Measurements from ENCODE around the gene ITSN2. TPM values are rescaled to one million over a fixed set of nuclear protein-coding genes. Genes with fewer than 3 reads are reported as not detected.

Gene ITSN2
- total RNA-seq, 1 donor from 2014 or later, result 19.6 TPM

- no peak for TF ChIP-seq CTCF (IDR thresholded peaks at IDR 0.05; ENCODE audit: unreplicated experiment)
- Mint-ChIP-seq H3K27me3 (ENCODE audit: low read depth) (no peaks in the 10 kb centered on the region), H3K27ac (peak overlapping the region; percentile 16), H3K36me3 (no peaks in the 10 kb centered on the region), H3K4me1 (peaks cover 12% of the 10 kb centered on the region), H3K4me3 (no peak overlapping the region), H3K9me3 (no peaks in the 10 kb centered on the region)
- DNase-seq (ENCODE audit: low spot score in 2 of 2, unreplicated experiment in 2 of 2), result no peak
These were observed 30.6 kb downstream of the ITSN2 start for GRCh38 chr2:24329700-24330099.

- H3K4me1 Mint-ChIP-seq, result peaks cover 7% of the 10 kb centered on the region
- no peak for DNase-seq (ENCODE audit: low spot score in 2 of 2, unreplicated experiment in 2 of 2)
- H3K27me3 Mint-ChIP-seq (ENCODE audit: low read depth), result no peaks in the 10 kb centered on the region
- peaks cover 2% of the 10 kb centered on the region for H3K9me3 Mint-ChIP-seq
- peaks cover 2% of the 10 kb centered on the region for H3K36me3 Mint-ChIP-seq
- no peak for TF ChIP-seq CTCF (IDR thresholded peaks at IDR 0.05; ENCODE audit: unreplicated experiment)
- H3K4me3 Mint-ChIP-seq, result no peak overlapping the region
- no peak overlapping the region for H3K27ac Mint-ChIP-seq
These were observed 32.3 kb downstream of the ITSN2 start for GRCh38 chr2:24328010-24328409.

- H3K4me1 Mint-ChIP-seq, result no peaks in the 10 kb centered on the region
- TF ChIP-seq CTCF (IDR thresholded peaks at IDR 0.05; ENCODE audit: unreplicated experiment), result no peak
- peaks cover 13% of the 10 kb centered on the region for H3K36me3 Mint-ChIP-seq
- DNase-seq (ENCODE audit: low spot score in 2 of 2, unreplicated experiment in 2 of 2), result no peak
- no peak overlapping the region for H3K27ac Mint-ChIP-seq
- H3K27me3 Mint-ChIP-seq (ENCODE audit: low read depth), result no peaks in the 10 kb centered on the region
- no peak overlapping the region for H3K4me3 Mint-ChIP-seq
- peaks cover 10% of the 10 kb centered on the region for H3K9me3 Mint-ChIP-seq
These were observed 42.8 kb downstream of the ITSN2 start for GRCh38 chr2:24317491-24317920.

GRCh38 chr2:24315669-24316068 is 44.7 kb downstream of the ITSN2 start:
- Mint-ChIP-seq H3K4me3 (no peak overlapping the region), H3K27ac (no peak overlapping the region), H3K9me3 (peaks cover 10% of the 10 kb centered on the region), H3K4me1 (no peaks in the 10 kb centered on the region), H3K36me3 (peaks cover 13% of the 10 kb centered on the region), H3K27me3 (ENCODE audit: low read depth) (no peaks in the 10 kb centered on the region)
- TF ChIP-seq CTCF (IDR thresholded peaks at IDR 0.05; ENCODE audit: unreplicated experiment), result no peak
- no peak for DNase-seq (ENCODE audit: low spot score in 2 of 2, unreplicated experiment in 2 of 2)

- no peak for DNase-seq (ENCODE audit: low spot score in 2 of 2, unreplicated experiment in 2 of 2)
- Mint-ChIP-seq H3K27me3 (ENCODE audit: low read depth) (no peaks in the 10 kb centered on the region), H3K4me3 (no peak overlapping the region), H3K36me3 (peaks cover 17% of the 10 kb centered on the region), H3K9me3 (peaks cover 1% of the 10 kb centered on the region), H3K4me1 (no peaks in the 10 kb centered on the region), H3K27ac (no peak overlapping the region)
- TF ChIP-seq CTCF (IDR thresholded peaks at IDR 0.05; ENCODE audit: unreplicated experiment), result no peak
These were observed 46.3 kb downstream of the ITSN2 start for GRCh38 chr2:24313744-24314632.
